ENCODE data around the gene FMO4.
A peak's percentile ranks its signal among the peaks of the same experiment; 100 is the strongest.
"Not testable (repeated sequence)": the region's sequence is repeated elsewhere in the genome, so short reads cannot be mapped to it uniquely, and the experiment has no call there.

Gene FMO4

DNA sequence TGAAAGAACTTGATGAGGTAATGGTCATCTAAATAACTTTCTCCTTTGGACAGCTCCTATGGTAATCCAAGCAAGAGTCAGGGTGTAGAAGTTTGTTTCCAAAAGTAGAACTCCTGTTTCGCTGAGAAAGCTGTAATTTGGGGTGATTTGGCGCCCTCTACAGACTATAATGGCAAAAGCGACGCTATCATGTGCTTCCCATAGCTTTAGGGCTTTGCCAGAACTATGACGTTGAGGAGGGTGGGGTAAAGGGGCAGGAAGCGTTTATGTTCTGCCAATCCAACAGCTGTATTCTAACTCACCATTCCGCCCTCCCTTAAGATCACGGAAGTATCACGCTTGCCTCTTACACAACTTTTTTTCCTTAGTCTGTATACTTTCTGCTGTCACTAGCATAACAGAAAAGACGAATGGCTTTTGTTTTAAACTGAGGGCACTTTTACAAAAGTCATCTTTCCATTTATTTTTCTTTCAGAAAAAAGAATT is at the start of gene FMO4:
TSS of gene FMO4 (plus strand) at position 349 of the 486 bp plus-strand sequence. CDS start 5,643 bp downstream, outside the sequence.
- DNase-seq (ENCODE audit: low spot score), result peak; percentile 85

- no peak for DNase-seq (ENCODE audit: low spot score)
Measured at GRCh38 chr1:171265686-171266085, 48.3 kb upstream of the FMO4 start.

GRCh38 chr1:171266930-171267329 is 47.1 kb upstream of the FMO4 start:
- no peak for DNase-seq (ENCODE audit: low spot score)

DNA sequence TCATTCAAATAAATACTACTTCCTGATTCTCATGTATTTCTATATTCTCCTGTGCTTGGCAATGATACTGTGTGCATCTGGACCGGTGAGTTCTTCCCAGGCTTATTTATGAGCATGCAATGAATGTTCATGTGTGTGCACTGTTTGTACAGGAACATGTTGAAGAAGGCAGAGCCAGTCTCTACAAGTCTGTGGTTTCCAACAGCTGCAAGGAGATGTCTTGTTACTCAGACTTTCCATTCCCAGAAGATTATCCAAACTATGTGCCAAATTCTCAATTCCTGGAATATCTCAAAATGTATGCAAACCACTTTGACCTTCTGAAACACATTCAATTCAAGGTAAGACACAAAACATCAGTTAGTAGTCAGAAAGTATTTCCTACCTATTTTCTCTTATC is 46.6 kb upstream of the FMO4 start:
- DNase-seq (ENCODE audit: low spot score), result no peak

- no peak for DNase-seq (ENCODE audit: low spot score)
Measured at GRCh38 chr1:171270806-171271205, 43.2 kb upstream of the FMO4 start.

- no peak for DNase-seq (ENCODE audit: low spot score)
Measured at GRCh38 chr1:171277534-171277933, 36.4 kb upstream of the FMO4 start.

DNA sequence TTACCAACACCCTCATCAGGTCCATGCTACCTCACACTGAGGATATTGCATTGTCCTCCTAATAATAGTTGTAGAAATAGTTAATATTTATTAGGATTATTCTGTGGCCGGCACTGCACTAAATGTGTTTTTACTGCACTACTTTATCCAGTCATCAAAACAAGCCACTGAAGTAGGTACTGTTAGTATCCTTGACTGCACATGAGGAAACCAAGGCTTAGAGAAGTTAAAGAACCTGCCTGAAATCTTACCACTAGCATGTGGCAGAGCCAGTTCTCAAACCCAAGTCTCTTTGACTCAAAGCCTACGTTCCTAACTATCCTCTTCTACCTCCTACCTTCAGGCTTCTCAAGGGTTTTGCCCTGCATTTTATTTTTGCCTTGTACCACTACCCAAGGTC is 34.7 kb upstream of the FMO4 start:
- DNase-seq (ENCODE audit: low spot score), result no peak

- no peak for DNase-seq (ENCODE audit: low spot score)
Measured at GRCh38 chr1:171279678-171280077, 34.3 kb upstream of the FMO4 start.

- DNase-seq (ENCODE audit: low spot score), result no peak
Measured at GRCh38 chr1:171280599-171280998, 33.4 kb upstream of the FMO4 start.

DNA sequence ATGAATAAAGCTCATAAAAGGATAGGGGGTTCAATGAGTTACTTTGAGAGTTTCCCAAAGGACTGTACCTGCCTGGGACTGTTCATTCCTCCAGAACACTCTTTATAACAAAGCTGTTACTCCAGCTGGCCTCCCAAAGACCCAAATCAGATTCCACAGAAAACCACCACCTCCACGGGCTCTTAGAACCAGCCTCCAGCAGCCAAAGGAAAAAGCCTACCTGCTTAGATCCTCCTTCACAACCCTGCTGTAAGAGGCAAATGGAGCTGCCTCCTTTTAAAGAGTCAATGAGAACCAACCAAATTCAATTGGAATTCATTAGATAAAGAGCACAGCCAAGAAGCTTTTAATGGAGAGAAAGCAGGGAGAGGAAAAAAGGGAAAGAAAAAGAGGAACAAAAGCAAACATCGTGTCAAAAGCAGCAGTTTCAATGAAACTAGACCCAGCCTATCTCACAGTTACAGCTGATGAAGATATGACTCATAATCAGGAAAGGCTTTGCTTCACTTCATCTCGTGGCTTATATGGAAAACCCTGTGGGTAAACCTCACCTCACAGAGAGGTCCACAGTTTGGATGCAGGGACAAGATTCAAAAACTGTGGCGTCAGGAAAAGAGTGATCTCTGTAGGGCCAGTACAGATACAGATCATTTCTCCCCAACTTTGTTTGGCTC is 27.8 kb upstream of the FMO4 start:
- no peak for DNase-seq (ENCODE audit: low spot score)

- no peak for DNase-seq (ENCODE audit: low spot score)
Measured at GRCh38 chr1:171290621-171291020, 23.4 kb upstream of the FMO4 start.

DNA sequence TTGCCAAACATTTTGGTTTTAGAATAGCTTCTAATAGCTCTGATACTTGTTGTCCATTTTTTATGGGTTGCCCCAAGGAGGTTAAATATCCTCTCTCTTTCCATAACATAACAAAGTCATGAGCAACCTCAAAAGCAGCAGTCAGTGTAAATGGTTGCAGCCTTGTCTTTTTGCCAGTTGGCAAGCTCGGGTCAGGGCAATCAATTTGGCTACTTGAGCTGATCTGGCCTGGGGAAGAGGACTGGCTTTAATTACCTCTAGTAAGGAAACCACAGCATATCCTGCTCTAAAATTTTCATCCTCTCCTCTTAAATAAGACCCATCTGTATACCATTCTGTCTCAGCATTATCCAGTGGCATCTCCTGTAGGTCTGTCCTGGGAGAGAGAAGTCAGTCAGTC is 21.2 kb upstream of the FMO4 start:
- DNase-seq (ENCODE audit: low spot score), result no peak

DNA sequence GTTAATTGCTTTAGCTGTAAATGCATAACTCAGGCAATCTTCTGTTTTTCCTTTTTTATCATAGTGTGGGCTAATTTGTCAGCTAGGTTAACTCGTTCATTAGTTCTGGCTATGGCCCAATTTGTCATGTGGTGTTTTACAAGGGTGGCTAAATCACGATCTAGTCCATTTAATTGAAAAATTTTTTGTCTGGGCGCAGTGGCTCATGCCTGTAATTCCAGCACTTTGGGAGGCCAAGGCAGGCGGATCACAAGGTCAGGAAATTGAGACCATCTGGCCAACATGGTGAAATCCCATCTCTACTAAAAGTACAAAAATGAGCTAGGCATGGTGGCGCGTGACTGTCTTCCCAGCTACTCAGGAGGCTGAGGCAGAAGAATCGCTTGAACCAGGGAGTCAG is 18.6 kb upstream of the FMO4 start:
- not testable (repeated sequence) for DNase-seq (ENCODE audit: low spot score)

DNA sequence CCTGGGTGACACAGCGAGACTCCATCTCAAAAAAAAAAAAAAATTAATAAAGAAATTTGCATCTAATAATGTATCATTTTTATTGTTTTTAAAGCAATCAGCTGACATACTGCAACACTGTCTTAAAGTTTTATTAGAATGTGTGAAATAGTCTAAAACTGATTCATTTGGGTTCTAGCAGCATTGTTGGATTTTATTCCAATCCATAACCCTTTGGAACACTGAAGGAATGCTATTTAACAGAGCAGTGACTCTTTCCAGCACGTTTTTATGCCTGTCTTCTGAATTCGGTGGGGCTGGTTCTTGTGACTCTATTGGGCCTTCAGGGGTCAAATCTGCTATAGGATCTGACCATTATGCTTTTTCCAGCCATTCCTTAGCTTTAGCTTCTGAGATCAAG is 18.2 kb upstream of the FMO4 start:
- DNase-seq (ENCODE audit: low spot score), result no peak

DNA sequence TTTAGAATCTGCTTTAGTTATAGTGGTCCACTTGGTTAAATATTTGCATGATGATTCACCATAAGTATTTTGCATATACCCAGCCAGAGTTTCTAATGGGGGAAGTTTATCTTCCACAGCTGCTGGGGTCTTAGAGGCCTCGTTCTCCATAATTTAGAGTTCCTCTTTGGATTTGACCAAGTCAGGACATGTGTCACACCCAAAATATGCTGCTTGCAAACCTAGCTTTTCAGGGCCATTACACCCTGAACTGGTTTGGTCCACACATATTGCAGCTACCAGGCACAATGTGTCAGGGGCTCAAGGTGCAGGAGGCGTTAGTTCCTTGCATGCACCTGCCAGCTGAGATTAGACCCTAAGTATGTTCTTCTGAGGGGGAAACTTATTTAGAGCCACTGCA is 17.1 kb upstream of the FMO4 start:
- no peak for DNase-seq (ENCODE audit: low spot score)

DNA sequence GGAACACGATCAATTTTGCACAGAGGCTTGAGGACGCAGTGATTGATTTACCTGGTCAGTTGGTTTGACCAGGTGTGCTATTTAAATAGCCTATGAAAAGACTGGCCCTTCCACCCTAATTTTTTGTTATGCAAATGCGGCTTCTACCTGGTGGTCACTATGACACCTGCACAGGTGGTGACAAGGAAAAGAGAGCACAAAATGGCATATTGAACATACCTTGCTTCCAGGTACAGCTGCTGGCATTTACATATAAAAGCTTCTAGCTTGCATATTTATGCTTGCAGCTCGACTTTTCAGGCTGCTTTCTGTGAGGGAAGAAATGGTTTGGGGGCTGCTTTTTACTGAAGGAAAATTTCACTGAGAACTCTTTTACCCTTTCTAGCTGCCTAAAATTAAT is 15.3 kb upstream of the FMO4 start:
- DNase-seq (ENCODE audit: low spot score), result no peak

- no peak for DNase-seq (ENCODE audit: low spot score)
Measured at GRCh38 chr1:171299342-171299741, 14.6 kb upstream of the FMO4 start.

GRCh38 chr1:171300401-171300800 is 13.6 kb upstream of the FMO4 start:
- DNase-seq (ENCODE audit: low spot score), result no peak

GRCh38 chr1:171310661-171311087 is 3.3 kb upstream of the FMO4 start:
- DNase-seq (ENCODE audit: low spot score), result no peak

DNA sequence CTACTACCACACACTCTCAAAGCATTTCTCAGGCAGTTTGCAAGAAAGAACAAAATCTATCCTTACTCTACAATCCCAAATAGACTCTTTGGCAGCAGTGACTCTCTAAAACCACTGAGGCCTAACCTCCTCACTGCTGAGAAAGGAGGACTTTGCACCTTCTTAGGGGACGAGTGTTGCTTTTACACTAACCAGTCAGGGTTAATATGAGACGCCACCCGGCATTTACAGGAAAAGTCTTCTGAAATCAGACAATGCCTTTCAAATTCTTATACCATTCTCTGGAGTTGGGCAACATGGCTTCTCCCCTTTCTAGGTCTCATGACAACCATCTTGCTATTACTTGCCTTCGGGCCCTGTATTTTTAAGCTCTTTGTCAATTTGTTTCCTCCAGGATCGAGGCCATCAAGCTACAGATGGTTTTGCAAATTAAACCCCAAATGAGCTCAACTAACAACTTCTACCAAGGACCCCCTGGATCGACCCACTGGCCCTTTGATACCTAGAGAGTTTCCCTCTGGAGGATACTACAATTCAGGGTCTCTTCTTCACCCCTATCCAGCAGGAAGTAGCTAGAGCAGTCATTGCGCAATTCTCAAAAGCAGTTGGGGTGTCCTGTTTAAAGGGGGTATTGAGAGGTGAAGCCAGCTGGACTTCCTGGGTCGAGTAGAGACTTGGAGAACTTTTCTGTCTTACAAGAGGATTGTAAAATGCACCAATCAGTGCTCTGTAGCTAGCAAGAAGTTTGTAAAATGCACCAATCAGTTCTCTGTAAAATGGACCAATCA is 2.0 kb upstream of the FMO4 start:
- no peak for DNase-seq (ENCODE audit: low spot score)

GRCh38 chr1:171313319-171313834 is 606 bp upstream of the FMO4 start:
- no peak for DNase-seq (ENCODE audit: low spot score)

DNA sequence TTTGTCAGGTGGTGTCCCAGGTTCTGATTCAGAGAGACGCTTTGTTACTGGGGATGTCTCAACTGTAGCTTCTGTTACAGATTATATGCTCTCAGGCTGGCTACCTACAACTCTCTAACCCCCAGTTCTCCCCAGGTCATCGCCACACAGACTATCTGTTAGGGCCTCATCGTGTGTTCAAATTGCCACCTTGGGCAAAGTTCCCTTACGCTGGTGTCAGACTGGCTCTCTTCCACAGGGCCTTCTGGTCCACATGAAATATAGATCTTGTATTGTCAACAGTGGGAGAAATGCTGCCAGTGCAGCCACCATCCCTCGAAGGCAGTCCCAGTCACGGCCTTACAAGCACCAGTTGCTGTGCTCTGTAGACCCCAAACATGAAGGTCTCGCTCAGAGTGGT is 15.3 kb downstream of the FMO4 start:
- no peak for DNase-seq (ENCODE audit: low spot score)

DNA sequence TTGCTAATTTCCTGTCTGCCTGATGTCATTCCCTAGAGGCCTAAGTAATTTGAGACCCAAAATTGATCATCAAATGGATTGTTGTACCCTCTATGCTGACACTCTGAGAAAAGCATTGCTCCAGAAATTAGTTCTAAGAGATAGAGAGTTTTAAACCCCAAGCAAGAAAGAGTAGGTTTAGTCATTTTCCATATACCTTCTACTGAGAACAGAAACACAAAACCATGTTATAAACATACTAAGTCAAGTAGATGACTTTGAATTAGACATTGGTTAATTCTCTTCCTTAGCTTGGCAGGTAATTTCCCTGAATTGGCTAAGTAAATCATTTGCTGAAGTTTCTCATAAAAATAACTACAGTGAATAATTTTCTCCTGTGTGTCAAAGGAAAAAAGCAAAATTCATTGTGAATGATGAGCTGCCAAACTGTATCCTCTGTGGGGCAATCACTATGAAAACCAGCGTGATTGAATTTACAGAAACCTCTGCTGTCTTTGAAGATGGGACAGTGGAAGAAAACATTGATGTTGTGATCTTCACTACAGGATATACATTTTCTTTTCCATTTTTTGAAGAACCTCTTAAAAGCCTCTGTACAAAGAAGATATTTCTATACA is 20.1 kb downstream of the FMO4 start:
- no peak for DNase-seq (ENCODE audit: low spot score)

Measured in hepatic stellate cell (primary cell).